ENCODE data around the gene TBPL1. TPM values are rescaled to one million over a fixed set of nuclear protein-coding genes. Genes with fewer than 3 reads are reported as not detected.

TBPL1 gene
- total and polyA plus RNA-seq, 2 experiments from 2014 or later: 40.5 to 46.0 TPM

GRCh38 chr6:134026597-134026996, 73.6 kb downstream of the TBPL1 start:
- Histone ChIP-seq H3K36me3 (ENCODE audit: low read depth) (no peaks in the 10 kb centered on the region), H3K4me1 (ENCODE audit: insufficient read depth) (peaks cover 2% of the 10 kb centered on the region; the same call in 1 of the 2 replicates), H3K9me2 (ENCODE audit: insufficient read depth) (no peaks in the 10 kb centered on the region), H4K20me1 (ENCODE audit: insufficient read depth) (no peaks in the 10 kb centered on the region), H3K79me2 (ENCODE audit: insufficient read depth) (no peaks in the 10 kb centered on the region), H2AFZ (no peak overlapping the region), H3K4me2 (ENCODE audit: unreplicated experiment) (no peak overlapping the region), H3K9me3 (ENCODE audit: low read depth) (no peaks in the 10 kb centered on the region), H3K27ac (no peak overlapping the region), H3K9ac (no peak overlapping the region), H3K4me3 (no peak overlapping the region), H3K27me3 (replicated peaks; ENCODE audit: insufficient read depth) (peaks cover 12% of the 10 kb centered on the region; the same call in 1 of the 2 replicates), H3F3A (ENCODE audit: insufficient read depth) (no peaks in the 10 kb centered on the region)
- peak; percentile 11 for DNase-seq
- WGBS, 2 experiments (ENCODE audit: low coverage in 1 of 2, low lambda C conversion rate in 2 of 2, missing lambda C conversion rate in 2 of 2): 87 to 88% methylated on average over 3 of the region's 3 CpGs
- TF ChIP-seq EZH2phosphoT487 (IDR thresholded peaks at IDR 0.05; ENCODE audit: insufficient read depth, low read depth) (no peak), EZH2 (IDR thresholded peaks at IDR 0.05; ENCODE audit: insufficient read depth, poor library complexity, severe bottlenecking) (no peak)
- in situ Hi-C loops (cut with MboI): no loop called here

GRCh38 chr6:134028438-134028837, 75.4 kb downstream of the TBPL1 start:
- no peak overlapping the region for H3K4me3 ChIP-seq
- no peak overlapping the region for H3K27ac ChIP-seq
- peaks cover 7% of the 10 kb centered on the region; the same call in 1 of the 2 replicates for H3K4me1 ChIP-seq (ENCODE audit: insufficient read depth)
- H3K27me3 ChIP-seq (replicated peaks; ENCODE audit: insufficient read depth): peaks cover 12% of the 10 kb centered on the region; the same call in 1 of the 2 replicates
- H3K9me2 ChIP-seq (ENCODE audit: insufficient read depth): no peaks in the 10 kb centered on the region
- H3K9ac ChIP-seq: no peak overlapping the region
- no peaks in the 10 kb centered on the region for H3K79me2 ChIP-seq (ENCODE audit: insufficient read depth)
- no peak overlapping the region for H3K4me2 ChIP-seq (ENCODE audit: unreplicated experiment)
- no peak for DNase-seq
- 56 to 60% methylated on average over 5 of the region's 5 CpGs for WGBS, 2 experiments (ENCODE audit: low coverage in 1 of 2, low lambda C conversion rate in 2 of 2, missing lambda C conversion rate in 2 of 2)
- no peaks in the 10 kb centered on the region for H3F3A ChIP-seq (ENCODE audit: insufficient read depth)
- TF ChIP-seq EZH2phosphoT487 (IDR thresholded peaks at IDR 0.05; ENCODE audit: insufficient read depth, low read depth): no peak
- TF ChIP-seq EZH2 (IDR thresholded peaks at IDR 0.05; ENCODE audit: insufficient read depth, poor library complexity, severe bottlenecking): no peak
- H2AFZ ChIP-seq: no peak overlapping the region
- H4K20me1 ChIP-seq (ENCODE audit: insufficient read depth): no peaks in the 10 kb centered on the region
- no peaks in the 10 kb centered on the region for H3K9me3 ChIP-seq (ENCODE audit: low read depth)
- in situ Hi-C loops (cut with MboI): no loop called here
- no peaks in the 10 kb centered on the region for H3K36me3 ChIP-seq (ENCODE audit: low read depth)

GRCh38 chr6:134029495-134030455, 76.8 kb downstream of the TBPL1 start:
- H3K27ac ChIP-seq: no peak overlapping the region
- in situ Hi-C loops (cut with MboI): no loop called here
- no peak overlapping the region for H2AFZ ChIP-seq

DNA sequence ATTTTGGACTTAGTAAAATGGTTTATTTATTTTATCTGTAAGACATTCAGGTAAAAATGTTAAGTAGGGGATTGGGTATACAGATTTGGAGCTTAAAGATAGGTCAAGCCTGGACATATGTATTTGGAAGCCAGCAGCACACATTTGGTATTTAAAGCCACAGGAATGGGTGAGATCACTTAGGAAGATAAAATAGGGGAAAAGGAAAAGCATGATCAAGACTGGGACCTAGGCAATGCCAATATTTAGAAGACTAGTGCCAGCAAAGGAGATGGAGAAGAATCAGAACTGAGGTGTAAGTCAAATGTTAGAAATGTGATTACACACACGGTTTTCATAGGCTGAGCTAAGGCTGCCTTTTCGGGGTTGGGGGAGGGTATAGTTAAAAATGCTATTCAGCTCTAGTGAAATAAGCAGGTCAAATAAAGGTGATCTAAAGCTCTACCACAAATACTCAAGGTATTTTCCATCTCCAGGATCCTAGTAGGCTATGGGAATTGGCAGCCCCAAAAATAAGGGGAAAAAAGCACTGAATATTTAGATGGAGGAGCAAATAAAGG, 78.8 kb downstream of the TBPL1 start:
- Histone ChIP-seq H3K9me2 (ENCODE audit: insufficient read depth) (no peaks in the 10 kb centered on the region), H3K4me1 (ENCODE audit: insufficient read depth) (peaks cover 17% of the 10 kb centered on the region; the same call in 1 of the 2 replicates), H3K27ac (no peak overlapping the region), H3K4me2 (ENCODE audit: unreplicated experiment) (no peak overlapping the region), H3K4me3 (no peak overlapping the region), H4K20me1 (ENCODE audit: insufficient read depth) (no peaks in the 10 kb centered on the region), H3K36me3 (ENCODE audit: low read depth) (no peaks in the 10 kb centered on the region), H3K27me3 (replicated peaks; ENCODE audit: insufficient read depth) (peaks cover 9% of the 10 kb centered on the region; the same call in 1 of the 2 replicates), H3K9ac (no peak overlapping the region), H3F3A (ENCODE audit: insufficient read depth) (no peaks in the 10 kb centered on the region), H3K9me3 (ENCODE audit: low read depth) (no peaks in the 10 kb centered on the region), H2AFZ (no peak overlapping the region), H3K79me2 (ENCODE audit: insufficient read depth) (no peaks in the 10 kb centered on the region)
- WGBS, 2 experiments (ENCODE audit: low coverage in 1 of 2, low lambda C conversion rate in 2 of 2, missing lambda C conversion rate in 2 of 2): 67% methylated on average over 2 of the region's 2 CpGs
- peak; percentile 44 for DNase-seq
- in situ Hi-C loops (cut with MboI): no loop called here
- no peak for TF ChIP-seq EZH2phosphoT487 (IDR thresholded peaks at IDR 0.05; ENCODE audit: insufficient read depth, low read depth)
- TF ChIP-seq EZH2 (IDR thresholded peaks at IDR 0.05; ENCODE audit: insufficient read depth, poor library complexity, severe bottlenecking): no peak

More at GRCh38 chr6:134029495-134030455, 76.8 kb downstream of the TBPL1 start:
- no peaks in the 10 kb centered on the region for H3K79me2 ChIP-seq (ENCODE audit: insufficient read depth)
- no peaks in the 10 kb centered on the region for H3K9me3 ChIP-seq (ENCODE audit: low read depth)
- WGBS, 2 experiments (ENCODE audit: low coverage in 1 of 2, low lambda C conversion rate in 2 of 2, missing lambda C conversion rate in 2 of 2): 70 to 75% methylated on average over 6 of the region's 6 CpGs
- no peaks in the 10 kb centered on the region for H3F3A ChIP-seq (ENCODE audit: insufficient read depth)
- H3K4me1 ChIP-seq (ENCODE audit: insufficient read depth): peaks cover 7% of the 10 kb centered on the region; the same call in 1 of the 2 replicates
- H3K9me2 ChIP-seq (ENCODE audit: insufficient read depth): no peaks in the 10 kb centered on the region
- no peak overlapping the region for H3K9ac ChIP-seq
- H3K4me2 ChIP-seq (ENCODE audit: unreplicated experiment): no peak overlapping the region
- peaks cover 12% of the 10 kb centered on the region; the same call in 1 of the 2 replicates for H3K27me3 ChIP-seq (replicated peaks; ENCODE audit: insufficient read depth)
- peak; percentile 31 for DNase-seq
- no peak overlapping the region for H3K4me3 ChIP-seq
- no peaks in the 10 kb centered on the region for H3K36me3 ChIP-seq (ENCODE audit: low read depth)
- no peaks in the 10 kb centered on the region for H4K20me1 ChIP-seq (ENCODE audit: insufficient read depth)
- TF ChIP-seq EZH2phosphoT487 (IDR thresholded peaks at IDR 0.05; ENCODE audit: insufficient read depth, low read depth) (no peak), EZH2 (IDR thresholded peaks at IDR 0.05; ENCODE audit: insufficient read depth, poor library complexity, severe bottlenecking) (no peak)
